Kidney (tissue), 14 donors: ENCODE data around the gene INPP5D. TPM values are rescaled to one million over a fixed set of nuclear protein-coding genes. Genes with fewer than 3 reads are reported as not detected.
A peak's percentile ranks its signal among the peaks of the same experiment; 100 is the strongest.

ENCODE experiments used
- DNase-seq, 5 donors: peaks; one replicate each; pipeline ENCODE4 v3.0.0-alpha.2; 2013 to 2020
- FAIRE-seq: peaks from 2 replicates; lab custom pipeline; 2012; peaks lifted over from hg19 to GRCh38; lab: Jason Lieb, UNC
- H3K27ac ChIP-seq, 2 donors: one replicate each; pipeline ENCODE4 v1.7.0; 2013; ENCODE audit warnings: low read depth in 2 of 2, low read length in 2 of 2, inconsistent platforms in 1 of 2
- H3K27me3 ChIP-seq: one replicate; pipeline ENCODE4 v1.7.1; 2013; ENCODE audit warnings: low read length, inconsistent platforms; ENCODE audit not compliant: control insufficient read depth, insufficient read depth
- H3K36me3 ChIP-seq, 3 donors: one replicate each; pipeline versions ENCODE4 v1.7.0 to v1.7.1; 2013; ENCODE audit warnings: low read length in 3 of 3, control low read depth in 1 of 3, inconsistent platforms in 1 of 3; ENCODE audit not compliant: insufficient read depth in 3 of 3, control insufficient read depth in 2 of 3
- H3K4me1 ChIP-seq, 3 donors: one replicate each; pipeline versions ENCODE4 v1.7.0 to v1.7.1; 2013; ENCODE audit warnings: low read length in 3 of 3, inconsistent platforms in 1 of 3, low read depth in 1 of 3; ENCODE audit not compliant: control insufficient read depth in 2 of 3, insufficient read depth in 2 of 3
- H3K4me3 ChIP-seq, 3 donors: one replicate each; pipeline versions ENCODE4 v1.7.0 to v1.8.1; 2013; ENCODE audit warnings: low read length in 3 of 3, control low read depth in 1 of 3, inconsistent platforms in 1 of 3
- H3K9ac ChIP-seq, 3 donors: one replicate each; pipeline versions ENCODE4 v1.7.0 to v1.7.1; 2013; ENCODE audit warnings: low read length in 3 of 3, control low read depth in 1 of 3, inconsistent platforms in 1 of 3
- H3K9me3 ChIP-seq, 3 donors: one replicate each; pipeline versions ENCODE4 v1.7.0 to v1.7.1; 2013; ENCODE audit warnings: low read length in 3 of 3, control low read depth in 1 of 3, inconsistent platforms in 1 of 3; ENCODE audit not compliant: control insufficient read depth in 2 of 3, insufficient read depth in 1 of 3
- intact Hi-C: fragments of 100-400 bp; cut with DNase I; formaldehyde crosslinking; loops from one replicate; pipeline ENCODE4 v1.11.1; 2022
- polyA plus RNA-seq: library from polyadenylated mRNA; stranded (reverse); fragments of 350-450 nt; fragmentation: Illumina TruSeq; extraction: RNeasy Lipid Tissue Mini Kit (QIAGEN cat#74804); gene quantifications from one replicate; pipeline ENCODE4 v1.2.3, GENCODE V29; 2014; ENCODE audit warnings: low read depth, low replicate concordance; ENCODE audit not compliant: insufficient read depth
- total RNA-seq: library from RNA; stranded (reverse); fragmentation: NEBNext Ultra II Directional; extraction: Animal tissue kit (Norgen Biotek cat#: 25700); gene quantifications from one replicate; pipeline ENCODE4 v1.2.1, GENCODE V29; 2021
- TF ChIP-seq, protein P1 (sequence below): IDR thresholded peaks from 3 replicates; pipeline ENCODE4 v1.5.1; 2012; ENCODE audit warnings: mild to moderate bottlenecking, moderate library complexity, borderline replicate concordance; ENCODE audit not compliant: insufficient read depth; ENCODE audit errors: extremely low read depth
- donor health status: control.
- donor health status: control.
- donor health status: control.
- donor health status: control.
- donor health status: control.
- donor health status: DM: yes; HTN: yes; CAD: no.
- donor health status: Normal renal cell carcinoma (clear cell type).

Gene INPP5D
- total and polyA plus RNA-seq, 2 donors from 2014 or later: 2.6 to 29.6 TPM

DNA sequence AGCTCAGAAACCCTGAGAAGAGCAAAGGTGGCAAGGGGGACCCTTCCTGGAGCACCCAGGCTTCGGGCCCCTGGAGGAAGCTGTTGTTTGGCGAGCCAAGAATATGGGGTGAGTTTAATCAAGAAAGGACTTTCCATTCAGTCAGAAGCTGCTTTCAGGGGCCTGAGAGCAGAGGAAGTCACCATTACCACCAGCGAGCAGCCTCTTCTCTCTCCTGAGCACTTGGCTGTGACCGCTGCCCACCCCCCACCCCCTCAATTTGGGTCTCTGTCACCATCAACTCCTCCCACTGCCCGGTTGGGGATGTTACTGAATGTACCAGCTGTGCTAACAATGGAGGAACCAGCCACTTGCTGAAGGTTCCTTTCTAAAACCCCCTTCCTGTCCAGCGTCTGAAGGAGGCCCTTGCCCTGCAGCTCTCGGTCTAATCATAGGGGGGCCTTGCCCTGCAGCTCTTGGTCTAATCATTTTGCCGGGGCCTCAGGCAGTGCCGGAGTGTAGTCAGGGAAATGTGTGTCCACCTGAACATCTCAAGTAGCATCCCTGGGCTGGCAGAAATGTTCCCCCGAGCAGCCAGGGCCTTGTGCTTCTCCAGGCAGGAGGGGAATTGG is 943 bp downstream of the INPP5D start:
- TF ChIP-seq, protein P1, sequence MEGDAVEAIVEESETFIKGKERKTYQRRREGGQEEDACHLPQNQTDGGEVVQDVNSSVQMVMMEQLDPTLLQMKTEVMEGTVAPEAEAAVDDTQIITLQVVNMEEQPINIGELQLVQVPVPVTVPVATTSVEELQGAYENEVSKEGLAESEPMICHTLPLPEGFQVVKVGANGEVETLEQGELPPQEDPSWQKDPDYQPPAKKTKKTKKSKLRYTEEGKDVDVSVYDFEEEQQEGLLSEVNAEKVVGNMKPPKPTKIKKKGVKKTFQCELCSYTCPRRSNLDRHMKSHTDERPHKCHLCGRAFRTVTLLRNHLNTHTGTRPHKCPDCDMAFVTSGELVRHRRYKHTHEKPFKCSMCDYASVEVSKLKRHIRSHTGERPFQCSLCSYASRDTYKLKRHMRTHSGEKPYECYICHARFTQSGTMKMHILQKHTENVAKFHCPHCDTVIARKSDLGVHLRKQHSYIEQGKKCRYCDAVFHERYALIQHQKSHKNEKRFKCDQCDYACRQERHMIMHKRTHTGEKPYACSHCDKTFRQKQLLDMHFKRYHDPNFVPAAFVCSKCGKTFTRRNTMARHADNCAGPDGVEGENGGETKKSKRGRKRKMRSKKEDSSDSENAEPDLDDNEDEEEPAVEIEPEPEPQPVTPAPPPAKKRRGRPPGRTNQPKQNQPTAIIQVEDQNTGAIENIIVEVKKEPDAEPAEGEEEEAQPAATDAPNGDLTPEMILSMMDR: no peak
- peak overlapping the region in 2 of 3 donors; percentile 52 to 62 for H3K4me3 ChIP-seq
- DNase-seq (peak in 1 of 5 donors; percentile 28), FAIRE-seq (no peak)
- H3K27ac ChIP-seq: peak overlapping the region in 1 of 2 donors; percentile 80
- peak overlapping the region in 1 of 3 donors; percentile 53 for H3K9ac ChIP-seq
- H3K36me3 ChIP-seq: no peaks in the 10 kb centered on the region
- H3K4me1 ChIP-seq: peaks cover 0 to 16% (median 0%) of the 10 kb centered on the region in 3 donors
- no peaks in the 10 kb centered on the region for H3K9me3 ChIP-seq
- intact Hi-C loops: no loop called here
- H3K27me3 ChIP-seq: no peaks in the 10 kb centered on the region

DNA sequence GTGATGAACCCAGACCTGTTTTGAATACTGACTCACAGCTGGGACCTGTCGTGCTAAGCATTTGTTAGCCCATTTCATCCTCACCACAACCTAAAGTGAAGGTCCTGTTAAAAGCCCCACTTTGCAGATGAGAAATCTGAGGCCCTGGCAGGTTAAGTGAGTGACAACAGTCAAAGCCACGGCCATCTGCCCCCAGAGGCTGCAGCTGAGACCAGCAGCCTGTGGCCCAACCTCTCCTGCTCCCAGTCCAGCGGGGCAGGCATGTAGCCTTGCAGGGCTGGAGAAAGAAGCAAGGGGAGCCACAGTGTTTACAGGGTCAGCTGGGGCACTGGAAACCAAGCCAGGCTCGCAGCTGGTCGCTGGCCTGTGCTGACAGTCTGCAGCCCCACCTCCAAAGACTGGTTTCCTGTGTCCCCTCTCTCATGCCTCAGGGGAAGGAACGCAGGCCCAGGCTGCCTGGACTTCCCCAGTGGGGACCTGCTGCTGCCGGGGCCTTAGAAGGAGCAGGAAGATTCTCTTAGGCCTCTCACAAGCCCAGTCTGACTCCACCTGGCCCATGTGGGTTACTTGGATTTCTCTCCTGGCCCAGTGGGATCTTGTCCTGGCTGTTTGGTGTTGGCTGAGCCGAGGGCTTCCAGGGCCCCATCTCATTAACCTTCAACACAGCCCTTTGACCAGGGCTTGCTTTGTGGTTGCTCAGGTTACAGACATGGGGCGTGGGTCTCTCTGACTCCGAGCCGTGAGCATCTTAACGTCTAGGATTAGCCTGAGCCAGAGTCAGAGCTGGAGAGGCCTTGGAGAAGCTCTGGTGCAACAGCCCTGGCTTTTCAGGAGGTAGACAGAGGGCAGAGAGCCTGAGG is 1.7 kb downstream of the INPP5D start:
- Histone ChIP-seq H3K4me3 (peak overlapping the region in 2 of 3 donors; percentile 52 to 62), H3K27me3 (no peaks in the 10 kb centered on the region), H3K4me1 (peaks cover 0 to 16% (median 0%) of the 10 kb centered on the region in 3 donors), H3K9me3 (no peaks in the 10 kb centered on the region), H3K36me3 (no peaks in the 10 kb centered on the region), H3K9ac (peak overlapping the region in 1 of 3 donors; percentile 26), H3K27ac (peak overlapping the region; percentile 23 to 80)
- FAIRE-seq (no peak), DNase-seq (peak; percentile 53 to 88 (median 66))
- intact Hi-C loops: no loop called here
- TF ChIP-seq, protein P1: no peak

DNA sequence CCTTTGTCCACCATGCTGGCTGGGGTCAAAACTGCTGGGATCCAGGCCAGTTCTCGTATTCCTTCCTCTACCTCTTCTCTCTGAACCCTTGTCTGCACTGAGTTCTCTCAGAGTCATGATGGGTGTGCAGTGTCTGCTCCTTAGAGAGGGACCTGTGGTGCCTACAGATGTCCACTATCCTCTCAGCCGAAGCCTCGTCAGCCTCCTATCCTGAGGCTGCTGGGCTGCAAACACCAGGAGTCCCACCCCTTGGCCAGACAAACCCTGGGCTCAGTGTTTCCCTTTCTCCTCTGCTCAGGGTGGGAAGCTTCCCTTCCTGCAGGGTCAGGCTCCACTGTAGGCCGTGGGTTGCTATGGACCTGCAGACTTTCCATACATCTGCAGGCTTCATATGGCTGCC is 2.3 kb downstream of the INPP5D start:
- H3K4me1 ChIP-seq: peaks cover 0 to 16% (median 0%) of the 10 kb centered on the region in 3 donors
- FAIRE-seq (no peak), DNase-seq (peak in 1 of 5 donors; percentile 31)
- intact Hi-C loops: no loop called here
- no peaks in the 10 kb centered on the region for H3K36me3 ChIP-seq
- no peaks in the 10 kb centered on the region for H3K27me3 ChIP-seq
- H3K27ac ChIP-seq: peak overlapping the region; percentile 23 to 32
- peak overlapping the region in 2 of 3 donors; percentile 32 to 52 for H3K4me3 ChIP-seq
- H3K9ac ChIP-seq: peak overlapping the region in 1 of 3 donors; percentile 26
- TF ChIP-seq, protein P1: no peak
- no peaks in the 10 kb centered on the region for H3K9me3 ChIP-seq
